Mucosa of rectum (tissue), 2 donors: ENCODE results near the gene LRRC30.

Experiments
- H3K27ac ChIP-seq, 2 donors: one replicate each; pipeline ENCODE4 v1.7.0; 2013; ENCODE audit warnings: inconsistent platforms in 2 of 2, low read depth in 2 of 2, low read length in 2 of 2
- H3K27me3 ChIP-seq, 2 donors: one replicate each; pipeline ENCODE4 v1.7.0; 2013; ENCODE audit warnings: low read length in 2 of 2; ENCODE audit not compliant: control insufficient read depth in 2 of 2, insufficient read depth in 2 of 2
- H3K36me3 ChIP-seq, 2 donors: one replicate each; pipeline ENCODE4 v1.7.0; 2013; ENCODE audit warnings: low read length in 2 of 2; ENCODE audit not compliant: control insufficient read depth in 2 of 2, insufficient read depth in 2 of 2
- H3K4me1 ChIP-seq, 2 donors: one replicate each; pipeline ENCODE4 v1.7.0; 2013; ENCODE audit warnings: low read length in 2 of 2, mild to moderate bottlenecking in 1 of 2; ENCODE audit not compliant: control insufficient read depth in 2 of 2, insufficient read depth in 2 of 2
- H3K4me3 ChIP-seq, 2 donors: one replicate each; pipeline ENCODE4 v1.7.0; 2013; ENCODE audit warnings: low read length in 2 of 2
- H3K9ac ChIP-seq, 2 donors: one replicate each; pipeline ENCODE4 v1.7.0; 2013; ENCODE audit warnings: low read length in 2 of 2, low read depth in 1 of 2, mild to moderate bottlenecking in 1 of 2
- H3K9me3 ChIP-seq, 2 donors: one replicate each; pipeline ENCODE4 v1.7.0; 2013; ENCODE audit warnings: low read length in 2 of 2; ENCODE audit not compliant: control insufficient read depth in 2 of 2
- donor health status: healthy.
- donor health status: Normal muscosa, but diverticular disease.

Gene LRRC30

GRCh38 chr18:7259475-7259874 lies 28.6 kb downstream of the LRRC30 start:
- Histone ChIP-seq H3K27ac (no peak overlapping the region), H3K36me3 (no peaks in the 10 kb centered on the region)

DNA sequence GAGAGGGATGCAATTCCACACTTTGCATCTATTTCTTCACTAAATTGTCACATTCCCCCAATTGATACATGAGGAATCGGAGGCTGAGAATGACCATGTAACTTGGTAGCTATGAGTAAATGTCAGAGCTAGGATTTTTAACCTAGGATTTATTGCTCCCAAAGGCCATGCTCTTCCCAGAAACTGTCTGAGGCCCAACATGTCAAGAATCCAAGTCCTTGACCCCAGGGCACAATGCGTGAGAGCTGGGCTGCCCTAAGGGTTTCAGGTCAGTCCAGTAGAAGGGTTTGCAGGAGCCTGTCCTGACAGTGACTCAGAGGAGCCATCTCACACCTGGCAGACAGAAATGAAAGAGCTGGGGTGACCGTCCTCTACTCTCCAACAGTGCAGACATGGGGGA lies 30.3 kb downstream of the LRRC30 start:
- no peaks in the 10 kb centered on the region for H3K27me3 ChIP-seq
- no peak overlapping the region for H3K4me3 ChIP-seq
- H3K4me1 ChIP-seq: no peaks in the 10 kb centered on the region
- H3K9me3 ChIP-seq: no peaks in the 10 kb centered on the region
- no peak overlapping the region for H3K27ac ChIP-seq
- H3K9ac ChIP-seq: no peak overlapping the region
- no peaks in the 10 kb centered on the region for H3K36me3 ChIP-seq

More at GRCh38 chr18:7259475-7259874, 28.6 kb downstream of the LRRC30 start:
- Histone ChIP-seq H3K9ac (no peak overlapping the region), H3K4me3 (no peak overlapping the region), H3K9me3 (no peaks in the 10 kb centered on the region), H3K27me3 (no peaks in the 10 kb centered on the region), H3K4me1 (no peaks in the 10 kb centered on the region)

DNA sequence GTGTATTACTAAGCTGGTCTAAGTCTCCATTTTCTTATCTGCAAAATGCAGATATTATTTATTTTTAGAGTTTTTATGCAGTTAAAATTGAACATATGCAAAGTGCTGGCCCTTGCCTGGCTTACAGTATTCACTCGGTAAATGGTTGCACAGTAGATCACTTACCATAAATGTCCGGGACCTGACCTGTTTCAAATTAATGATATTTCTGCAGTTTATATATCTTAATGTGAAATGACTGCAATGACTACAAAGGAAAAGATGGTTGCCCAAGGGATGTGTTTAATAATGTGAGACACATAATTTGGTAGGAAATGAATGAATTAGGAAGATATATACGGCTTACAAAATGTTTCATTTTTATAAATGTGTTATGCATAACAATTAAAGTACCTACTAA lies 37.1 kb downstream of the LRRC30 start:
- H3K4me1 ChIP-seq: no peaks in the 10 kb centered on the region
- no peaks in the 10 kb centered on the region for H3K9me3 ChIP-seq
- no peak overlapping the region for H3K27ac ChIP-seq
- H3K4me3 ChIP-seq: no peak overlapping the region
- H3K36me3 ChIP-seq: no peaks in the 10 kb centered on the region
- no peak overlapping the region for H3K9ac ChIP-seq
- no peaks in the 10 kb centered on the region for H3K27me3 ChIP-seq

DNA sequence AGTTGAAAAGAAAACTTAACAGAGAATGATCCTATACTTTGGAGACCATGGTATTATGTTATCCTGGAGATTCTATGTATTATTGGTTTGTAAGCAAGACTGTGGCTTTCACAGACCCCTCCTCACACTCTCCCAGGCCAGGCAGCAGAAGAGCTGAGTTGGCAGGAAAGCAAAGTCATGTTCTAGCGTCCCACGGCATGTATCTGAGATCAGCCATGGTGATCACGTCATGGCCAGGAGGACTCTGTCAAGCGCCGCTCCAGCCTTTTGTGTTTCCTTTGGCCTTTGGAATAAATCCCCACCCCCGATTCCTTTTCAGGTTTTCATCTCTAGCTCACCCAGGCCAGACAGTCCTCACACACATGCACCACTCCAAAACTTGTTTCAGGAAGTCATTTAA lies 39.1 kb downstream of the LRRC30 start:
- no peaks in the 10 kb centered on the region for H3K4me1 ChIP-seq
- H3K9me3 ChIP-seq: no peaks in the 10 kb centered on the region
- no peak overlapping the region for H3K27ac ChIP-seq
- no peaks in the 10 kb centered on the region for H3K36me3 ChIP-seq
- H3K9ac ChIP-seq: no peak overlapping the region
- no peaks in the 10 kb centered on the region for H3K27me3 ChIP-seq
- no peak overlapping the region for H3K4me3 ChIP-seq

- Histone ChIP-seq H3K9ac (no peak overlapping the region), H3K9me3 (no peaks in the 10 kb centered on the region), H3K27me3 (no peaks in the 10 kb centered on the region), H3K4me1 (no peaks in the 10 kb centered on the region), H3K4me3 (no peak overlapping the region), H3K36me3 (no peaks in the 10 kb centered on the region), H3K27ac (peak overlapping the region in 1 of 2 donors; percentile 29)
Measured at GRCh38 chr18:7272311-7273049, 41.6 kb downstream of the LRRC30 start.

GRCh38 chr18:7273301-7273921 lies 42.5 kb downstream of the LRRC30 start:
- H3K27ac ChIP-seq: no peak overlapping the region
- H3K4me1 ChIP-seq: no peaks in the 10 kb centered on the region
- H3K9ac ChIP-seq: no peak overlapping the region
- H3K4me3 ChIP-seq: no peak overlapping the region
- H3K9me3 ChIP-seq: no peaks in the 10 kb centered on the region
- H3K27me3 ChIP-seq: no peaks in the 10 kb centered on the region
- H3K36me3 ChIP-seq: no peaks in the 10 kb centered on the region

DNA sequence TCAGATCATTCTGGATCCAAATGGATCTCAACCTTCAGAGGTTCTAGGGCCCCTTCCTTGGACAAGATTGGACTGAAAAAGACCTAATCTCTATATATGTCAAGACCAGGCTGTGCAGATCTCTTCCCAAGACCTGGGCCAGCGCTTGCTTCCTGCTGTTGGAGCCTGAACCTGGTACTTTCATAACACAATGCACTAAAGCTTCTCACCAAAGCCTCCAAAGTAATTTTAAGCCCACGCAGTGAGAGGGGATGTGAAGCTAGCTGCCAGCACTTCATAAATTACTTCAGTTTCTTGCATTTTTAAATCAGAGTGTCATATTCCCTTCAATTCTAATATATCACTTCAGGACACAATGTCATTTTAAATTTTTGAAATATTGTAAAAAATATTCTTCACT lies 50.7 kb downstream of the LRRC30 start:
- H3K9me3 ChIP-seq: no peaks in the 10 kb centered on the region
- H3K36me3 ChIP-seq: no peaks in the 10 kb centered on the region
- no peak overlapping the region for H3K9ac ChIP-seq
- no peak overlapping the region for H3K4me3 ChIP-seq
- H3K4me1 ChIP-seq: no peaks in the 10 kb centered on the region
- no peaks in the 10 kb centered on the region for H3K27me3 ChIP-seq
- H3K27ac ChIP-seq: no peak overlapping the region
